Measurements from ENCODE around the gene RFESD. TPM values are rescaled to one million over a fixed set of nuclear protein-coding genes. Genes with fewer than 3 reads are reported as not detected.

Gene RFESD
- total RNA-seq, 2 experiments from 2014 or later, result 1.3 to 1.5 TPM

GRCh38 chr5:95670568-95670967, 24.0 kb downstream of the RFESD start:
- H3K4me3 Mint-ChIP-seq, result no peak overlapping the region
- no peaks in the 10 kb centered on the region for H3K4me1 ChIP-seq (ENCODE audit: insufficient read depth, low read length)

GRCh38 chr5:95671826-95672225, 25.2 kb downstream of the RFESD start:
- H3K36me3 ChIP-seq (ENCODE audit: insufficient read depth, low read length), result no peaks in the 10 kb centered on the region
- intact Hi-C loops (cut with DNase I, micrococcal nuclease), result no loop called here
- H3K9me3 ChIP-seq (ENCODE audit: control insufficient read depth in 1 of 2, insufficient read depth in 1 of 2, low read length in 2 of 2), result no peaks in the 10 kb centered on the region
- H3K9me3 Mint-ChIP-seq, result no peaks in the 10 kb centered on the region
- H3K36me3 Mint-ChIP-seq (ENCODE audit: low read depth), result no peaks in the 10 kb centered on the region
- no peaks in the 10 kb centered on the region for H3K27me3 Mint-ChIP-seq
- H3K4me3 Mint-ChIP-seq, result no peak overlapping the region
- H3K27ac ChIP-seq (ENCODE audit: low read depth in 1 of 2, low read length in 2 of 2), result no peak overlapping the region
- no peak for ATAC-seq (ENCODE audit: poor library complexity)
- H3K4me1 ChIP-seq (ENCODE audit: insufficient read depth, low read length), result no peaks in the 10 kb centered on the region
- no peaks in the 10 kb centered on the region for H3K27me3 ChIP-seq (ENCODE audit: control insufficient read depth in 1 of 2, insufficient read depth in 2 of 2, low read length in 2 of 2)
- ChIA-PET CTCF (interaction anchor here (0.7 kb wide), 1 partner anchor 1468 kb away, joined by 5 read pairs; no protein-coding TSS in a partner anchor), POLR2A (no interaction called here)
- no peak overlapping the region for H3K4me3 ChIP-seq (ENCODE audit: low read length)
- no peaks in the 10 kb centered on the region for H3K4me1 Mint-ChIP-seq (ENCODE audit: low read depth)
- DNase-seq, result no peak
- H3K27ac Mint-ChIP-seq, result no peak overlapping the region
- no peak for TF ChIP-seq CTCF (IDR thresholded peaks at IDR 0.05)

More at GRCh38 chr5:95670568-95670967, 24.0 kb downstream of the RFESD start:
- no peaks in the 10 kb centered on the region for H3K9me3 Mint-ChIP-seq
- DNase-seq (no peak), ATAC-seq (ENCODE audit: poor library complexity) (no peak)
- no peaks in the 10 kb centered on the region for H3K27me3 ChIP-seq (ENCODE audit: control insufficient read depth in 1 of 2, insufficient read depth in 2 of 2, low read length in 2 of 2)
- intact Hi-C loops (cut with DNase I, micrococcal nuclease), result no loop called here
- POLR2A ChIA-PET, result interaction anchor here (0.6 kb wide), 1 partner anchor 34 kb away, joined by 3 read pairs; no protein-coding TSS in a partner anchor
- CTCF ChIA-PET, result no interaction called here
- no peaks in the 10 kb centered on the region for H3K36me3 ChIP-seq (ENCODE audit: insufficient read depth, low read length)
- no peaks in the 10 kb centered on the region for H3K4me1 Mint-ChIP-seq (ENCODE audit: low read depth)
- H3K4me3 ChIP-seq (ENCODE audit: low read length), result no peak overlapping the region
- no peak for TF ChIP-seq CTCF (IDR thresholded peaks at IDR 0.05)
- no peaks in the 10 kb centered on the region for H3K36me3 Mint-ChIP-seq (ENCODE audit: low read depth)
- no peak overlapping the region for H3K27ac Mint-ChIP-seq
- no peaks in the 10 kb centered on the region for H3K9me3 ChIP-seq (ENCODE audit: control insufficient read depth in 1 of 2, insufficient read depth in 1 of 2, low read length in 2 of 2)
- H3K27ac ChIP-seq (ENCODE audit: low read depth in 1 of 2, low read length in 2 of 2), result no peak overlapping the region
- H3K27me3 Mint-ChIP-seq, result no peaks in the 10 kb centered on the region

- H3K4me3 Mint-ChIP-seq, result no peak overlapping the region
- H3K36me3 Mint-ChIP-seq (ENCODE audit: low read depth), result no peaks in the 10 kb centered on the region
- no peak for TF ChIP-seq CTCF (IDR thresholded peaks at IDR 0.05)
- ChIA-PET POLR2A (no interaction called here), CTCF (interaction anchor here (1.5 to 1.6 kb wide), 2 partner anchors 9 to 21 kb away, joined by 3 to 4 read pairs; no protein-coding TSS in a partner anchor)
- Histone ChIP-seq H3K36me3 (ENCODE audit: insufficient read depth, low read length) (no peaks in the 10 kb centered on the region), H3K27ac (ENCODE audit: low read depth in 1 of 2, low read length in 2 of 2) (no peak overlapping the region), H3K4me3 (ENCODE audit: low read length) (no peak overlapping the region), H3K4me1 (ENCODE audit: insufficient read depth, low read length) (no peaks in the 10 kb centered on the region), H3K9me3 (ENCODE audit: control insufficient read depth in 1 of 2, insufficient read depth in 1 of 2, low read length in 2 of 2) (no peaks in the 10 kb centered on the region), H3K27me3 (ENCODE audit: control insufficient read depth in 1 of 2, insufficient read depth in 2 of 2, low read length in 2 of 2) (no peaks in the 10 kb centered on the region)
- intact Hi-C loops (cut with DNase I, micrococcal nuclease), result no loop called here
- ATAC-seq (ENCODE audit: poor library complexity) (no peak), DNase-seq (no peak)
- H3K27me3 Mint-ChIP-seq, result no peaks in the 10 kb centered on the region
- H3K27ac Mint-ChIP-seq, result no peak overlapping the region
- no peaks in the 10 kb centered on the region for H3K9me3 Mint-ChIP-seq
- H3K4me1 Mint-ChIP-seq (ENCODE audit: low read depth), result no peaks in the 10 kb centered on the region
Observed at GRCh38 chr5:95672641-95673040, 26.1 kb downstream of the RFESD start.

Data from CD4-positive, alpha-beta T cell (primary cell).